GM21529 (cell line): ENCODE measurements around the gene PLEKHA1.

Experiments
- ATAC-seq: cut with Tn5 transposase; IDR thresholded peaks from one replicate; pipeline ENCODE4 v1.9.1; 2021; ENCODE audit not compliant: unreplicated experiment

Gene PLEKHA1

DNA sequence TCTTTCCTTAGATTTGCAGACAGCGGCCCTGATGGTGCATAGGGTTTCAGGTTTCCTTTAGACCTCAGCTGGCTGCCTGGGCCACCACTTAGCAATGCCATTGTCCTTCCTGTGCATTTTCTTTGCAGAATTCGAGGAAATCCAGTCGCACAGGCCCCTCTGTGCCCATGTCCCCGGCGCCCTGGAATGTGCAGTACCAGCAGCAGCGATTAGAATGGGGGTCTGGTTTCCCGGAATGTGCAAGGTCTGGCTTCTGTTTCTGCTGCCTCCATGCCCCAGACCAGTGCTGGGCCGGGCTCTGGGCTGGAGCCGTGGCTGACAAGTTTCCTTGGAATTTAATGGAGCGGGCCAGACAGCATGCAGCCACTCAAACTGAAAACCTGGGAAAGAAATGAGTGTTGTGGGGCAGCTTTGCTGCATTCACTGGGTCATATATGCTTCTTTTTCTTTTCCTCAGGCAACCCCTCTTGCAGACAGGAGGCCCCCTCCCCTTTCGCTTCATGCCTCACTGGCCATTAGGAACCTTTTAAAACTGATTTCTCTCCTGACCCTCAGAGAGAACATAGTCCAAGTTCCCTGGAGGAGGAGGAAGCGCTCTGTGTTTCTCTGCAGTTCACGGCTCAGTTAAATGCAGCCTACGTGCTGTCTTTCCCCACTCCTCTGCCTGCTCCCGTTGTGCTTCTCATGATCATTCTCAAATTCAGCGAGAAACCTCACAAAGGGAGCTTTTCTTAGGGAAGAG is 101.3 kb downstream of the PLEKHA1 start:
- no peak for ATAC-seq

DNA sequence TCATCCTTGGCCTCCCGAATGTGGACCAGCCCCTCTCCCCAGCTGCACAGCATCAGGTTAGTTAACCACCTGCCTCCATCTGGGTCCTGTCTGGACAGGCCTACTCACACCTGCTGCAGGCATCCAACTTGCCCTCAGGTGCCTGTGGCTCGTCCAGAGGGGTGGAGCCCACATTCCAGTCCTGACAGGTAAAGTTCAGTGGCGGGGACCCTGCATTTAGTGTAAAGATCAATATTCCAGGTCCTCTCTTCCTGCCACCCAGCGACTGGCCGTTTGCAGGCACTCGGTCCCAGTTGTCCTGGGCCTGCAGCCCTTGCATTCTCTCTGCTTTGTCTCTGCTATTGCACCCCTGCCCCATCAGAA is 101.8 kb downstream of the PLEKHA1 start:
- ATAC-seq, result no peak

DNA sequence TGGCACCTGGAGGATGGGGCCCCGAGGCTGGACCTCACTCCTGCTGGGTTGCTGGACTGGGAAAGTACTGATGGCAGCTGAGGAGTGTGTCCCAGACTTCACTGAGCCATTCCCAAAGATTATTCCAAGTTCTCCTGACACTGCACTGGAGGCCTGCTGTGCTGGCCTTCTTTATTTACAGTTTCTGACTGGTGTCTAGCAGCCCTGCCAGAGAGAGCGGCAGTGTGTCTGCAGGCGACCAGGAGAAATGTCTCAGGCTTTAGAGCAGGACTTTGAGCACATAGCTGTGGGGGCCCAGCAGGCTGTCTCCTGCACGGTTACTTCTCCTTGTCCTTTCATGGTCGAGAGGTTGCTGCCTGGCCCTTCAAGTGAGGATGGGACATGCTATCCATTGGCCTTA is 102.9 kb downstream of the PLEKHA1 start:
- ATAC-seq, result no peak

DNA sequence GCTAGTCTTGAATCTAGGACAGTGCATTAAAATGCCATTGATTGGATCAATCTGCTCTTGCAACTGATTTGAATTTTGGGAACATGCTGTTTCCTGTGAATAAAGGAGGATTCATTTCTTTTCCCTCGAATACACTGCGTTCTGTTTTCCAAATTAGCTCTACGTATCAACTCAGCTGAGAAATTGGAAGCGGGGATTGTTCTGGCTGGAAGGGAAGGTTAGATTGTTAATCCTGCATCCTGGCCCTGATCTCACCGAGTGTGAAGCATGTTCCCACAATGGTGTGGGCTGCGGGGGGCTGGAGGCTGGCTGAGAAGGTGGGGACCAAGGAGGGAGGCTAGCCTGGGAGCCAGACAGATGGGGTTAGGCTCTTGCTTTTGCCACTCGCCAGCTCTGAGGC is 104.5 kb downstream of the PLEKHA1 start:
- ATAC-seq, result no peak

GRCh38 chr10:122480146-122480833 is 105.8 kb downstream of the PLEKHA1 start:
- ATAC-seq, result no peak

DNA sequence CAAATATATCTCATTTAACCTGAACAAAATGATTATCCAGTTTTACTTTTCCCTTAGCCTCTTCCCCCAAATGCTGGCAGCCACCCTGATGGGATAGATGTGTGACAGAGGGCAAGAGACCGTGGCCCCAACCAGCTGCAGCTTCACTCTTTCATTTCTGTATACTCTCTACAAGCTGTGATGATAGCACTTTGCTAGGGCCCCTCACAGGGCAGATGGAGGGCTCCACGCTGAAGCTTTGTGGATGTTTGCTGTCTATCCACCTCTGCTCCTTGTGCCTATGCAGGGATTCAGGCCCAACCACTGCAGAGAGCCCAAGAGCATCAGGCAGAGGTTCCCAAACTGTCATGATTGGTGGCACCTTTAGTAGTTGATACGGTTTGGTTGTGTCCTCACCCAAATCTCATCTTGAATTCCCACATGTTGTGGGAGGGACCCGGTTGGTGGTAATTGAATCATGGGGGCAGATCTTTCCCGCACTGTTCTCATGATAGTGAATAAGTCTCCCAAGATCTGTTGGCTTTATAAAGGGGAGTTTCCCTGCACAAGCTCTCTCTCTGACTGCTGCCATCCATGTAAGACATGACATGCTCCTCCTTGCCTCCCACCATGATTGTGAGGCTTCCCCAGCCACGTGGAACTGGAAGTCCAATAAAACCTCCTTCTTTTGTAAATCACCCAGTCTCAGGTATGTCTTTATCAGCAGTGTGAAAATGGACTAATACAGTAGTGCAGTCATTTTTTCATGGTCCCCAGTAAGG is 107.0 kb downstream of the PLEKHA1 start:
- no peak for ATAC-seq
